SIG-M5 treated with dmso at 0.1 percent for 504 hours (cell line): Measurements from ENCODE around the gene BUB3.

Experiments
- DNase-seq: peaks from one replicate; lab custom pipeline; 2025; ENCODE audit not compliant: unreplicated experiment; lab: John Stamatoyannopoulos, UW

BUB3 gene

GRCh38 chr10:123202506-123202905 is 48.3 kb downstream of the BUB3 start:
- no peak for DNase-seq

- DNase-seq, result peak; percentile 17
Observed at GRCh38 chr10:123203393-123204126, 49.4 kb downstream of the BUB3 start.

- DNase-seq, result no peak
Observed at GRCh38 chr10:123204127-123204461, 49.9 kb downstream of the BUB3 start.

GRCh38 chr10:123205041-123205440 is 50.8 kb downstream of the BUB3 start:
- DNase-seq, result peak; percentile 7

GRCh38 chr10:123212063-123212462 is 57.9 kb downstream of the BUB3 start:
- DNase-seq, result no peak

GRCh38 chr10:123212640-123213039 is 58.4 kb downstream of the BUB3 start:
- DNase-seq, result no peak

GRCh38 chr10:123213192-123213591 is 59.0 kb downstream of the BUB3 start:
- no peak for DNase-seq
